HEK293 (cell line): ENCODE measurements around the gene NNMT.
"Not testable (repeated sequence)": the region's sequence is repeated elsewhere in the genome, so short reads cannot be mapped to it uniquely, and the experiment has no call there.

Experiments
- CTCF ChIA-PET: fragments of 350-600 bp; formaldehyde crosslinking; extraction: SDS; loops from one replicate; lab custom pipeline; 2021; ENCODE audit warnings: antibody characterized with exemption; lab: Yijun Ruan, JAX
- POLR2A ChIA-PET: fragments of 300-600 bp; formaldehyde crosslinking; extraction: SDS; loops from one replicate; lab custom pipeline; 2020; ENCODE audit warnings: antibody characterized with exemption, inconsistent platforms; lab: Yijun Ruan, JAX
- H3K27ac ChIP-seq: fragments of 200-500 bp; sonication (Bioruptor generic); 2 replicates; pipeline ENCODE4 v1.5.1; 2014; ENCODE audit warnings: low read depth, low read length, control low read depth, inconsistent platforms; ENCODE audit errors: extremely low read depth
- H3K36me3 ChIP-seq, 2 experiments: fragments of 200-500 bp in 1 of 2; sonication (Bioruptor generic) in 1 of 2; 1 replicate in 1 of 2; 2 replicates in 1 of 2; pipeline ENCODE4 v1.5.1; 2014 to 2017; ENCODE audit warnings: inconsistent platforms in 2 of 2, low read length in 2 of 2; ENCODE audit not compliant: control insufficient read depth in 2 of 2, insufficient read depth in 1 of 2
- H3K4me1 ChIP-seq: fragments of 200-500 bp; sonication (Bioruptor generic); 2 replicates; pipeline ENCODE4 v1.5.1; 2014; ENCODE audit warnings: mild to moderate bottlenecking, low read length, inconsistent platforms; ENCODE audit not compliant: control insufficient read depth, insufficient read depth
- H3K4me3 ChIP-seq: 2 replicates; pipeline ENCODE4 v1.5.1; 2011; ENCODE audit warnings: low read depth, mild to moderate bottlenecking, control low read depth, low read length, moderate library complexity
- H3K9me3 ChIP-seq: fragments of 200-500 bp; sonication (Bioruptor generic); 2 replicates; pipeline ENCODE4 v1.5.1; 2014; ENCODE audit warnings: low read depth, low read length, inconsistent platforms; ENCODE audit not compliant: control insufficient read depth, insufficient read depth
- HOXA7 ChIP-seq: sonication (generic); formaldehyde crosslinking; IDR thresholded peaks from 2 replicates; pipeline ENCODE4 v1.8.1; 2022; ENCODE audit warnings: missing genetic modification reagents, borderline replicate concordance
- MEIS1 ChIP-seq: sonication (generic); formaldehyde crosslinking; IDR thresholded peaks from 2 replicates; pipeline ENCODE4 v1.8.1; 2022; ENCODE audit warnings: missing genetic modification reagents, mild to moderate bottlenecking, borderline replicate concordance
- PRDM4 ChIP-seq: fragments of 450-650 bp; formaldehyde crosslinking; IDR thresholded peaks from 2 replicates; pipeline ENCODE4 v1.5.1; 2017; ENCODE audit warnings: missing biosample characterization, missing genetic modification characterization
- ZFP41 ChIP-seq: fragments of 450-650 bp; formaldehyde crosslinking; IDR thresholded peaks from 2 replicates; pipeline ENCODE4 v1.5.1; 2016; ENCODE audit warnings: missing biosample characterization, missing genetic modification characterization, borderline replicate concordance
- ZNF146 ChIP-seq: fragments of 450-650 bp; formaldehyde crosslinking; IDR thresholded peaks from 2 replicates; pipeline ENCODE4 v1.5.1; 2016; ENCODE audit warnings: missing biosample characterization, missing genetic modification characterization
- ZNF18 ChIP-seq: fragments of 450-650 bp; formaldehyde crosslinking; IDR thresholded peaks from 2 replicates; pipeline ENCODE4 v1.5.1; 2016; ENCODE audit warnings: missing biosample characterization, missing genetic modification characterization
- ZNF211 ChIP-seq: fragments of 450-650 bp; formaldehyde crosslinking; IDR thresholded peaks from 2 replicates; pipeline ENCODE4 v1.5.1; 2016; ENCODE audit warnings: low read depth, missing biosample characterization, missing genetic modification characterization
- ZNF23 ChIP-seq: fragments of 450-650 bp; formaldehyde crosslinking; IDR thresholded peaks from 2 replicates; pipeline ENCODE4 v1.5.1; 2016; ENCODE audit warnings: missing biosample characterization, missing genetic modification characterization, borderline replicate concordance
- ZNF24 ChIP-seq: fragments of 450-650 bp; formaldehyde crosslinking; IDR thresholded peaks from 2 replicates; pipeline ENCODE4 v1.5.1; 2016; ENCODE audit warnings: missing biosample characterization, missing genetic modification characterization
- ZNF335 ChIP-seq: fragments of 450-650 bp; formaldehyde crosslinking; conservative IDR thresholded peaks from 2 replicates; pipeline ENCODE4 v1.5.1; 2016; ENCODE audit warnings: missing biosample characterization, missing genetic modification characterization
- ZNF404 ChIP-seq: fragments of 450-650 bp; formaldehyde crosslinking; IDR thresholded peaks from 2 replicates; pipeline ENCODE4 v1.5.1; 2017; ENCODE audit warnings: missing biosample characterization, missing genetic modification characterization
- ZNF600 ChIP-seq: fragments of 450-650 bp; formaldehyde crosslinking; IDR thresholded peaks from 2 replicates; pipeline ENCODE4 v1.5.1; 2016; ENCODE audit warnings: missing biosample characterization, missing genetic modification characterization
- ZNF645 ChIP-seq: fragments of 450-650 bp; formaldehyde crosslinking; IDR thresholded peaks from 2 replicates; pipeline ENCODE4; 2016; ENCODE audit warnings: missing biosample characterization, missing genetic modification characterization
- ZNF830 ChIP-seq: fragments of 450-650 bp; IDR thresholded peaks from 2 replicates; pipeline ENCODE4 v1.5.0; 2018; ENCODE audit warnings: missing biosample characterization, missing genetic modification characterization, low read depth, mild to moderate bottlenecking, moderate library complexity
- ZSCAN18 ChIP-seq: fragments of 450-650 bp; formaldehyde crosslinking; IDR thresholded peaks from 2 replicates; pipeline ENCODE4 v1.5.1; 2016; ENCODE audit warnings: missing biosample characterization, missing genetic modification characterization

The NNMT gene

GRCh38 chr11:114340311-114341131 lies 44.3 kb downstream of the NNMT start (continued):
- TF ChIP-seq ZNF18 (no peak), ZNF404 (tag by site-specific recombination) (no peak), ZSCAN18 (no peak), HOXA7 (CRISPR knock-in tag) (no peak), ZNF335 (tag by site-specific recombination) (peak; percentile 63), ZNF23 (tag by site-specific recombination) (no peak), ZNF24 (tag by site-specific recombination) (0 out of 2 replicates have a peak, but pooled peaks have one; percentile 33), PRDM4 (tag by site-specific recombination) (no peak)

GRCh38 chr11:114341667-114342066 lies 45.5 kb downstream of the NNMT start:
- peak; percentile 41; the same call in 1 of the 2 replicates for TF ChIP-seq ZNF146 (tag by site-specific recombination)
- CTCF ChIA-PET, H3K4me1 ChIP-seq, POLR2A ChIA-PET, H3K36me3 ChIP-seq, H3K9me3 ChIP-seq, H3K27ac ChIP-seq, H3K4me3 ChIP-seq: not testable (repeated sequence)

- no peaks in the 10 kb centered on the region for H3K4me1 ChIP-seq
- H3K9me3 ChIP-seq = no peaks in the 10 kb centered on the region
- no peak overlapping the region for H3K4me3 ChIP-seq
- no peaks in the 10 kb centered on the region for H3K36me3 ChIP-seq
- TF ChIP-seq ZNF600 (tag by site-specific recombination) (no peak), ZNF211 (no peak), ZNF830 (no peak), MEIS1 (CRISPR knock-in tag) (no peak), ZNF645 (tag by site-specific recombination) (no peak), ZFP41 (no peak)
- H3K27ac ChIP-seq = no peak overlapping the region
- ChIA-PET POLR2A (no interaction called here), CTCF (interaction anchor here (1.0 kb wide), 1 partner anchor 62 kb away, joined by 3 read pairs; no protein-coding TSS in a partner anchor)
These were observed 46.3 kb downstream of the NNMT start for GRCh38 chr11:114342476-114342875.
